ENCODE results near the gene IDH3G.
"Not testable (repeated sequence)": the region's sequence is repeated elsewhere in the genome, so short reads cannot be mapped to it uniquely, and the experiment has no call there.

The IDH3G gene

GRCh38 chrX:153794018-153794896 is at the start of gene IDH3G, which contains the start of gene SSR4:
Gene IDH3G, minus strand, starts transcription at chrX:153794375. Its CDS starts 49 bp downstream, at chrX:153794326.
Gene SSR4, plus strand, starts transcription at chrX:153794668. Its CDS starts 20 bp downstream, at chrX:153794688.
- FAIRE-seq, result no peak

GRCh38 chrX:153836921-153837320 is 42.7 kb upstream of the IDH3G start:
- FAIRE-seq, result no peak

- no peak for FAIRE-seq
Measured at GRCh38 chrX:153832728-153833127, 38.6 kb upstream of the IDH3G start.

- FAIRE-seq, result no peak
Measured at GRCh38 chrX:153831429-153832150, 37.4 kb upstream of the IDH3G start.

GRCh38 chrX:153830640-153831428 is 36.7 kb upstream of the IDH3G start:
- no peak for FAIRE-seq

GRCh38 chrX:153829799-153830639 is 35.8 kb upstream of the IDH3G start, which contains the start of gene PDZD4:
Gene PDZD4, minus strand, starts transcription at chrX:153830544. Its CDS starts 246 bp downstream, at chrX:153830298.
- no peak for FAIRE-seq

GRCh38 chrX:153829549-153829798 is 35.3 kb upstream of the IDH3G start:
- no peak for FAIRE-seq

- FAIRE-seq, result no peak
Measured at GRCh38 chrX:153828723-153829548, 34.8 kb upstream of the IDH3G start.

- no peak for FAIRE-seq
Measured at GRCh38 chrX:153828308-153828707, 34.1 kb upstream of the IDH3G start.

DNA sequence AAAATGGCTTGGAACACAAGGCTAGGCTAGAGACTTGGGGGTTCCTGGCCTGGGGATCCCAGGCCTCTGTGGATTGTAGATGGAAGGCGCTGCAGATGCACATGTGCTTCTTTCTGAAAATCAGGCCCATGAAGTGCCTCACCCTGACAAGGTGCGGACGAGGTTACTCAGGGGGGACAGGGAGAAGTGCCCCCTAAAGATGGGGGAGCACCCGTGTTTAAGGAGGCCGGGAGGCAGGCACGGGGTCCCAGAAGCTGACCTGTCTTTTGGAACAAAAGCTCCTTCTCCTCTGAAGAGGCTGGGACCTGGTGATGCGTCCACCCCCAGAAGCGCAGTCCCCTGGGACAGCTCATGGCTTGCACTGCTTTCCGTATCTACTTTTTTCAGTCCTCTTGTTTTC is 33.7 kb upstream of the IDH3G start:
- no peak for FAIRE-seq

- no peak for FAIRE-seq
Measured at GRCh38 chrX:153827016-153827415, 32.8 kb upstream of the IDH3G start.

- FAIRE-seq, result no peak
Measured at GRCh38 chrX:153825042-153825441, 30.9 kb upstream of the IDH3G start.

- FAIRE-seq, result no peak
Measured at GRCh38 chrX:153824348-153824747, 30.2 kb upstream of the IDH3G start.

GRCh38 chrX:153821066-153821465 is 26.9 kb upstream of the IDH3G start:
- FAIRE-seq, result no peak

DNA sequence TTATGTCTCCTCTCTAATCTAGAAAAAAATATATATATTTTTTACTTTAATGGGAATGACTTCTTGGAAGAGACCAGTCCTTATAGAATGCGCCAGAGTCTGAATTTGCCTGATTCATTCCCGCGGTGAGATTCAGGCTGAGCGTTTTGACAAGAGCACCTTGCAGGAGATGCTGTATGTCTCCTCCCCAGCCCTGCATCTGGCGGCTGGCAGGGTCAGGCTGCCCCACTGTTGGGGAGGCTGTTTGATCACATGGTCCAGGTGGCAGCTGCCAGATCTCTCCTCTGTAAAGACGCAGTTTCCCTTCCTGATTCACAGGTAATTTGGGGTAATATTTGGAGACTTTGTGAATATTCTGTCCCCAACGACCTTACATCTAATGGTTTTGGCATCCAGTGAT is 26.4 kb upstream of the IDH3G start:
- FAIRE-seq, result no peak

DNA sequence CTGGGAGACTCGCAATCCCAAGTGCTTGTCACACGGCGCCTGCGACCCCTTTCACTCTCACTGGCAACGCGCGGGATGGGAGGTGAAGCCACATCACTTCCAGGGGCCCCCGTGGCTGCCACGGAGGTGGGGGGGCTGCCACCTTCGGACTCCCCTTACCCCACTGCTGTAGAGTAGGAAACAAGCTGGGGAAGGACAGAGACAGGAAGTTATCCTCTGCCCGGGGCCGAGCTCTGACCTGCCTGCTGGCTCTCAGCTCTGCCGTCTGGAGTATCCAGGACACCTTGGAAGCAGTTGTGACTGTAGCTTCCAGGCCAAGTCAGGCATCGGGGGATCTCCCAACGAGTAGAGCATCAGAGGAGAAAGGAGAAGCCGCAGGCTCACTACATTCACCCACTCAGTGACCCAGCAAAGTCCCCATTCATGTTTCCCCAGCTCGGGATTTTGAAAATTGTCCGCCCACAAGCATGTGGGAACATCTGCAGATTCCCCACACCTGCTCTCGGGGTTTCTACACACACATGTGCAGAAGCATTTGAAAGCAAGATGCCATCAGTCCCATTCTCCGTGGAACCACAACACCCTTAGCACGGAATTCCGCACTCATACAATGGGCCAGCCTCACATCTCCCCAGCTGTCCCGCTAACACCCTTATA is 25.3 kb upstream of the IDH3G start:
- FAIRE-seq, result no peak

DNA sequence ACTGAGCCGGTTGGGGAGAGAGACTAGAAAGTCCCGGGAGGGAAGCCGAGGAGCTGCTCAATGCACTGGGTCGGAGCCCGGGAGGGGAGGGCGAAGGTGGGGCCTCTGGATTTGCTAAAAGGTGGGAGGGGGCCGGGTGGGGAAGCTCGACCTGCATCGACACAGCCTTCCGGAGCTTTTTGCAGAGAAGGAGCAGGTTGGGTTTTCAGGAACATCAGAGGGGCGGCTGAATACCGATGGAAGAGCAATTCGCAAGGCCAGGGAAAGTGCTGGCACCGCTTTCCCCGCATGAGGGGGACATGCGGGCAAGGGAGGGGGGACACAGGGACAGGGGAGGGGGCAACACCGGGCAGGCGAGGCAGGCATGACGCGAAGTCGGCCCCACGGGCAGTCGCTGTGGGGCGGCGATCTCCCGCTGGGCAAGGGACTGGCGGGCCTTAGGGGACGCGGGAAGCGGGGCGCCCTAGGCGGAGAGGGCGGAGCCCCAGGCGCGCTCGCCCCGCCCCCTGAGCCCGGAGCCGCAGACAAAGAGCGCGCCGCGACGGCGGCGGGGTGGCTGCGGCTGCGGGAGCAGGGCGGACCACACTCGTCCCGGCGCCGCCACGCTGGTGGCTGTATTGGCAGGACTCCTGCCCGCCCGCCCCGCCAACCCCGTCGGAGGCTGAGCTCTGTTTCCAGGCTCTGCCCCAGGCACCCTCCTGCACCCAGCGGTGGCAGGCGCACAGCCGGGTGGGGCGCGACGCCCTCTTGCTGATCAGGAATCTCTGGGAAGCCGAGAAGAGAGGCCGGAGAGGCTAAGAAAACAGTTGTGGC is 24.6 kb upstream of the IDH3G start:
- FAIRE-seq, result no peak

GRCh38 chrX:153818064-153818463 is 23.9 kb upstream of the IDH3G start:
- not testable (repeated sequence) for FAIRE-seq

GRCh38 chrX:153816831-153817690 is 22.9 kb upstream of the IDH3G start:
- FAIRE-seq, result no peak
